Measurements from ENCODE around the gene ARL16. TPM values are rescaled to one million over a fixed set of nuclear protein-coding genes. Genes with fewer than 3 reads are reported as not detected.

Gene ARL16
- total RNA-seq, 1 experiment from 2014 or later, result 47.5 TPM

GRCh38 chr17:81638683-81639082 lies 44.9 kb downstream of the ARL16 start:
- no peak overlapping the region for H3K4me2 ChIP-seq (ENCODE audit: low read length)
- no peaks in the 10 kb centered on the region for H3K9me2 ChIP-seq (ENCODE audit: insufficient read depth)
- intact Hi-C loops (cut with micrococcal nuclease), result no loop called here
- H2AFZ ChIP-seq (ENCODE audit: low read depth, low read length, poor library complexity, severe bottlenecking), result no peak overlapping the region
- no peak for DNase-seq (ENCODE audit: low read depth, low spot score)
- POLR2A ChIA-PET, result no interaction called here
- H3K27ac ChIP-seq (ENCODE audit: low read depth, low read length), result no peak overlapping the region
- no peaks in the 10 kb centered on the region for H3K27me3 ChIP-seq (ENCODE audit: insufficient read depth, low read length)
- H3K4me1 ChIP-seq (ENCODE audit: control insufficient read depth in 1 of 2, insufficient read depth in 2 of 2, low read length in 2 of 2), result peaks cover 15 to 48% of the 10 kb centered on the region in 2 experiments
- H3K79me2 ChIP-seq (ENCODE audit: insufficient read depth, low read length), result peaks cover 30% of the 10 kb centered on the region
- RAD21 ChIA-PET (ENCODE audit: low non-redundant PET in 1 of 2, low total read pairs in 2 of 2, uncharacterized antibody in 2 of 2, unreplicated experiment in 2 of 2), result no interaction called here
- no peak overlapping the region for H3K4me3 ChIP-seq (replicated peaks in 1 of 2; ENCODE audit: low read depth in 1 of 2, low read length in 2 of 2)
- H3K9ac ChIP-seq (ENCODE audit: low read length), result no peak overlapping the region
- no peak for ATAC-seq
- H4K20me1 ChIP-seq (ENCODE audit: insufficient read depth), result peaks cover 14% of the 10 kb centered on the region; the same call in 1 of the 2 replicates
- H3K9me3 ChIP-seq (ENCODE audit: control insufficient read depth in 1 of 2, insufficient read depth in 1 of 2, low read depth in 1 of 2, low read length in 2 of 2), result no peaks in the 10 kb centered on the region
- no peaks in the 10 kb centered on the region for H3K36me3 ChIP-seq (ENCODE audit: control insufficient read depth in 1 of 2, insufficient read depth in 2 of 2, low read length in 2 of 2)
- TF ChIP-seq EZH2phosphoT487 (IDR thresholded peaks at IDR 0.05; ENCODE audit: borderline replicate concordance) (no peak), SRF (IDR thresholded peaks at IDR 0.05; ENCODE audit: low read depth) (no peak), EGR1 (IDR thresholded peaks at IDR 0.05; ENCODE audit: low read depth) (no peak), ZFX (IDR thresholded peaks at IDR 0.05) (no peak), TCF7L2 (IDR thresholded peaks at IDR 0.05; ENCODE audit: borderline replicate concordance, extremely low read depth, insufficient read depth, insufficient read length) (no peak), CEBPB (IDR thresholded peaks at IDR 0.05; ENCODE audit: low read depth) (no peak), EZH2 (IDR thresholded peaks at IDR 0.05) (no peak), MAX (IDR thresholded peaks at IDR 0.05) (no peak), ZBTB33 (IDR thresholded peaks at IDR 0.05; ENCODE audit: extremely low read depth, insufficient replicate concordance, low read length) (no peak), CBX3 (IDR thresholded peaks at IDR 0.05; ENCODE audit: low read depth) (no peak), CTCF (IDR thresholded peaks at IDR 0.05 in 2 of 3, conservative IDR thresholded peaks at IDR 0.05 in 1 of 3; ENCODE audit: borderline replicate concordance in 1 of 3, insufficient read depth in 1 of 3, low read depth in 2 of 3, low read length in 2 of 3) (no peak)
- BruUV-seq (replicated peaks), result no TSS peak
- CTCF ChIA-PET, result interaction anchor here (1.2 kb wide), 1 partner anchor 29 kb away, joined by 3 read pairs; no protein-coding TSS in a partner anchor
